Islet of Langerhans (tissue), 1 donor: Measurements from ENCODE around the gene FBXO34.
"Not testable (repeated sequence)": the region's sequence is repeated elsewhere in the genome, so short reads cannot be mapped to it uniquely, and the experiment has no call there.

Experiments used
- FAIRE-seq: peaks from one replicate; lab custom pipeline; 2011; peaks lifted over from hg19 to GRCh38; lab: Jason Lieb, UNC

The FBXO34 gene

GRCh38 chr14:55383056-55383466 is 111.8 kb downstream of the FBXO34 start:
- FAIRE-seq, result not testable (repeated sequence)

DNA sequence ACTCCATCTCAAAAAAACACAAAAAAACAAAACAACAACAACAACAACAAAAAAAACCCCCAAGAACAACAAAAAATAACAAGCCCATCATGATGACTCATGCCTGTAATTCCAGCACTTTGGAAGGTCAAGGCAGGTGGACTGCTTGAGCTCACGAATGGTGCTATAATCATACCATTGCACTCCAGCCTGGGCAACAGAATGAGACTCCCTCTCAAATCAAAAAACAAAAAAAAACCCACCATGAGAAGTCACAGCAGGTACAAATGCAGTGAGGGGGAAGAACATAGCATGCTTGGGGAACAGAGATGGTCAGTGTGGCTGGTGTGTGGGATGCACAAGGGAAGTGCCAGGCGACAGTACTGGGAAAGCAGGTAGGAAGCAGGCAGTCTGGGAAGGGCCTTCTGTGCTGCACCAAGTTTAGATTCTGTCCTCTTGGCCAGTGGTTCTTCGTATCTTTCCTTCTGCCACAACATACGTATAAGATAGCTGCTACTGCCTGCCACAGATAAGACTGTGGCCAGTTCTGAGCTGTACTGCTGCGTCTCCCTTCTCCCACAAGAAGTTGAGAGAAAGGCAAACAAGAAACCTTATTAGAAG is 112.4 kb downstream of the FBXO34 start:
- no peak for FAIRE-seq

- FAIRE-seq, result no peak
Observed at GRCh38 chr14:55384536-55384935, 113.3 kb downstream of the FBXO34 start.

GRCh38 chr14:55386037-55386808 is 115.0 kb downstream of the FBXO34 start:
- FAIRE-seq, result no peak

DNA sequence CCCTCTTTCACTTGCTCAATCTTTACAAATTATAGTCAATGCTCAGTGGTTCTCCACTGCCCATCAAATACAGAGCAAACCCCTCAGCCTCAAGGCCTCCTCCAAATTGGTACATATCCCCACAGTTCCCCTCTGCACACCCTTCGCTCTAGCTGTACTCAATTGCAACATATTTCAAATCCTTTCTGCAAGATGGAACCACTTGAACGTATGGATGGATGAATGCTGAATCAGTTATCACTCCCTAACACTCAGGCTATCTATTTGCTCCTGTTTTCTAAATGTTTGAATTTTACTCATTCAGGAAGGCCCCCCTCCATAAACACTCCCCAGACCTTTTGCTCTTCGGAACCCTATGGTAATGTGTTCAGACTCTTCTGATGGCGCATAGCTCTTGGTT is 115.9 kb downstream of the FBXO34 start:
- no peak for FAIRE-seq

GRCh38 chr14:55388160-55388559 is 116.9 kb downstream of the FBXO34 start:
- no peak for FAIRE-seq

DNA sequence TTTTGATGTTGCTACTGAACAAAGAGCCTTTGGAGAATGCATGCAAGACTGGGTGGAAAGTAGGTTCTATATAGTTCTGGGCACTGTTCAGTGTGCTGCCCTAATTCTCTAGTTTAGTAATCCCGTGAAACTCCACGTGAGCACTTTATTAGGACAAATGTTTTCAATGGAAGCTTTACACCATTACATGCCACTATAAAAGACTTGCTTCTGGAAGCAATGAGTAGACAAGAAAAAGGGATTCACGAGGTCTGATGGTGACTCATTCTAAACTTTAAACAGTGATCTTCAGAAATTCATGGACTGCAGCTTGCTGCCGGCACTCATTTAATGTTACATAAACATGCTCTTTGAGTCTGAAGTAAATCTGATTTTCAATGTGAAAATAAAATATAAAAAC is 118.1 kb downstream of the FBXO34 start:
- no peak for FAIRE-seq

DNA sequence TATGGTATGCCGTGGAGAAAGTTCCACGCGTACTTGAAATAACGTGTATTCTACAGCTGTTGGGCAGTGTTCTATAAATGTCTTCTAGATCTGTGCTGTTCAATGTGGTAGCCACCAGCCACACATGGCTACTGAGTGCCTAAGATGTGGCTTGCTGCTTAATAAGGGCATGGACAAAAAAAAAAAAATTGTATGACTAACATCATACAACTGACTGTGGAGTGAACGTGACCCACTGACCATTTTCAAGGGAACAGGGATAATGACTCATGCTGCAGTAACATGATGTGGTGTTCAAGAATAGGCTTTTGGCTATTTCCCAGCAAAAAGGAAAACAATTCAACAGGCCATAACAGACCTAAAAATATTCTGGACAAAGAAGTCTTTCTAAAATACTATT is 127.5 kb downstream of the FBXO34 start:
- peak; percentile 93 for FAIRE-seq

- no peak for FAIRE-seq
Observed at GRCh38 chr14:55399183-55399582, 128.0 kb downstream of the FBXO34 start.

DNA sequence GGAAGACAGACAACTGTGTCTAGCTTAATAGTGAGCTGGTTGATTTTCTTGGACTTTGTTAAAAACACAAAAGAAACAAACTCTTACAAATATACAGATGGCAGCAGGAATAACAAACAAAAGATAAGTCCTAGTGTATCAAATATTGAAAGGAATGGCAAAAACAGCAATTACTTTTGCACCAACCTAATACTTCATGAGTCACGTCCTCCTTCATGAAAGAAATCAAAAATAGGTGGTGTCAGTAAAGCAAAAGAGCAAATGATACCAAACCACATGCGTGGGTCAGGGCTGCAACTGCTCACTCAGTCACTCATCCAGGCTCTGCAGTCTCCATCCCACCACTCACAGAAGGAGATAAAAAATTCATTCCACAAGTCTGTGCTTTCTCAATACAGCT is 128.6 kb downstream of the FBXO34 start:
- no peak for FAIRE-seq

GRCh38 chr14:55401751-55402150 is 130.5 kb downstream of the FBXO34 start:
- FAIRE-seq, result no peak
